ENCODE results near the gene SNRPA. TPM values are rescaled to one million over a fixed set of nuclear protein-coding genes. Genes with fewer than 3 reads are reported as not detected.

SNRPA gene
- total and polyA plus RNA-seq, 2 of the 4 experiments (the other 2 are of a cell fraction) = 30.3 to 81.3 TPM

GRCh38 chr19:40744554-40745401 lies 6.2 kb upstream of the SNRPA start:
- Histone ChIP-seq H4K91ac (ENCODE audit: insufficient read depth, low read depth, low read length) (peak overlapping the region; percentile 87), H3K79me1 (ENCODE audit: low read depth in 1 of 2, low read length in 2 of 2) (peaks cover 5 to 16% of the 10 kb centered on the region in 2 experiments), H3K9me1 (ENCODE audit: insufficient read depth, low read length) (peaks cover 9% of the 10 kb centered on the region), H3K14ac (replicated peaks; ENCODE audit: low read depth, low read length) (peak overlapping the region; percentile 93), H3K4me2 (ENCODE audit: low read depth, low read length) (peak overlapping the region; percentile 58), H3K36me3 (ENCODE audit: control insufficient read depth, insufficient read depth, low read length) (peaks cover 3% of the 10 kb centered on the region), H3K27ac (ENCODE audit: insufficient read depth, low read length) (peak overlapping the region; percentile 85), H3K27me3 (ENCODE audit: control insufficient read depth, insufficient read depth, low read length) (no peaks in the 10 kb centered on the region), H3K9me3 (ENCODE audit: control insufficient read depth, insufficient read depth, low read length) (no peaks in the 10 kb centered on the region), H3K4me1 (ENCODE audit: control insufficient read depth, insufficient read depth, low read length) (peaks cover 15% of the 10 kb centered on the region), H2AK5ac (ENCODE audit: low read depth, low read length) (peak overlapping the region; percentile 86), H4K8ac (ENCODE audit: low read depth in 2 of 2, low read length in 2 of 2) (peak overlapping the region; percentile 74 to 97), H4K5ac (ENCODE audit: low read depth, low read length) (peak overlapping the region; percentile 83), H2BK20ac (ENCODE audit: low read depth, low read length) (peak overlapping the region; percentile 89), H3K9ac (ENCODE audit: low read depth, low read length) (peak overlapping the region; percentile 17), H2BK5ac (ENCODE audit: low read depth, low read length, poor library complexity, severe bottlenecking) (peak overlapping the region; percentile 77), H3K18ac (ENCODE audit: low read depth, low read length) (peak overlapping the region; percentile 68), H3K23ac (ENCODE audit: low read depth, low read length) (peak overlapping the region; percentile 69; the same call in 1 of the 2 replicates), H4K20me1 (ENCODE audit: insufficient read depth, low read length) (no peaks in the 10 kb centered on the region), H2AFZ (replicated peaks; ENCODE audit: low read length, poor library complexity) (peak overlapping the region; percentile 78), H3K4me3 (ENCODE audit: insufficient read depth, low read depth, low read length) (no peak overlapping the region), H2BK15ac (ENCODE audit: low read depth, low read length) (peak overlapping the region; percentile 62; the same call in 1 of the 3 replicates), H2AK9ac (replicated peaks; ENCODE audit: low read depth, low read length, poor library complexity) (peak overlapping the region; percentile 59), H3K4ac (ENCODE audit: low read depth, low read length) (peak overlapping the region; percentile 93), H3K56ac (ENCODE audit: extremely low read depth, insufficient read depth, low read length) (peak overlapping the region; percentile 82), H2BK120ac (ENCODE audit: low read depth, low read length) (peak overlapping the region; percentile 91)
- 86% methylated on average over 1 of the region's 17 CpGs; no CpG with 5 or more reads in 1 of the 2 experiments for WGBS, 2 experiments (ENCODE audit: extremely low coverage in 2 of 2, insufficient read length in 1 of 2)
- ATAC-seq (ENCODE audit: low read depth) (peak; percentile 62), DNase-seq (no peak)
- TF ChIP-seq MAZ (IDR thresholded peaks at IDR 0.05; ENCODE audit: borderline replicate concordance, low read depth, low read length) (no peak), BHLHE40 (IDR thresholded peaks at IDR 0.05; ENCODE audit: low read depth, low read length) (no peak), CTCF (conservative IDR thresholded peaks at IDR 0.05; ENCODE audit: low read depth, low read length) (no peak), CEBPB (IDR thresholded peaks at IDR 0.05; ENCODE audit: low read depth, low read length) (no peak), MXI1 (IDR thresholded peaks at IDR 0.05; ENCODE audit: borderline replicate concordance, low read depth, low read length) (no peak), USF2 (IDR thresholded peaks at IDR 0.05; ENCODE audit: low read depth, low read length) (no peak), CHD1 (IDR thresholded peaks at IDR 0.05; ENCODE audit: low read depth, low read length) (no peak), RAD21 (IDR thresholded peaks at IDR 0.05; ENCODE audit: low read length) (no peak), SMC3 (IDR thresholded peaks at IDR 0.05; ENCODE audit: low read depth, low read length) (no peak), MAFK (IDR thresholded peaks at IDR 0.05; ENCODE audit: low read depth, low read length) (no peak), ELK1 (IDR thresholded peaks at IDR 0.05; ENCODE audit: borderline replicate concordance, low read depth, low read length) (no peak), RCOR1 (IDR thresholded peaks at IDR 0.05; ENCODE audit: insufficient replicate concordance, low read length) (no peak), NFE2L2 (IDR thresholded peaks at IDR 0.05; ENCODE audit: low read depth, low read length) (no peak)
- BruUV-seq (replicated peaks) = no TSS peak
- in situ Hi-C loops (cut with MboI; ENCODE audit: low sequenced_read_pairs) = no loop called here
- dilution Hi-C loops (cut with HindIII; ENCODE audit: low sequenced_read_pairs, unreplicated experiment) = no loop called here
- ChIA-PET CTCF (interaction anchor here (0.7 to 1.4 kb wide), 5 partner anchors 13 to 455 kb away, joined by 3 to 4 read pairs (median 3); no protein-coding TSS in a partner anchor), POLR2A (ENCODE audit: unreplicated experiment) (no interaction called here)
- intact Hi-C loops (cut with micrococcal nuclease) = no loop called here
